ENCODE results near the gene CNP. TPM values are rescaled to one million over a fixed set of nuclear protein-coding genes. Genes with fewer than 3 reads are reported as not detected.

Gene CNP
- total and polyA plus RNA-seq, 2 donors (not counting 1 experiment from before 2014, with no cell fraction given): 19.0 to 45.2 TPM

DNA sequence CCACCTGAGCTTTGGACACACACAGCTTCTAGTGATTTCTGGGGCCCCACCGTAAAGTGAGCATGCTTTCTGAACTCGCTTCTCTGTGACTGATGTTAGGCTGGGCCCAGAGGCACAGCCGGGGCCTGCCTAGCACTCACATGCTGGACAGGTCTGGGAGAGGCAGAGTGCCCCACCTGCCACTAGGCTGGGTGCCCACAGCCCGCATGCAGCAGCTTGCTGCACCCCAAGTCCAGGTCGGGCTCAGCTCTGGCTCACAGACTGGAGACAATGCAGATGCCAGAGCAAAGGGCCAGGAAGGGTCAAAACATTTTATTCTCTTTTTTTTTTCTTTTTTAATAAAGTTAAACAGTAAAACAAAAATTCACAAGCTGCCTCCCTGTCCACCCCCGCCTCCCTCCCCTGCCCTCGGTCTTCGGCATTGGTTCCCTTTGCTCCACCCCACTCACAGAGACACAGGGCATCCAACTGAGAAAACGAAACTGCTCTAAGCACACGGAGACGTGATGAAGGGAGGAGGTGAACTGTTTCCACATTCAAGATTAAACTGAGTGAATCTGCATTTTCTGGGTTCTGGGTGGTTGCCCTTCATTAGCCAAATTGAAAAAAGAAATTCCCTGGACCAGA, 9.7 kb downstream of the CNP start:
- WGBS (ENCODE audit: insufficient coverage): 90% methylated on average over 8 of the region's 11 CpGs
- Histone ChIP-seq H3K27ac (ENCODE audit: low read length in 2 of 2) (peak overlapping the region in 1 of 2 donors; percentile 5), H2AFZ (ENCODE audit: insufficient read depth, low read depth, low read length, poor library complexity, severe bottlenecking) (no peak overlapping the region), H3K79me2 (ENCODE audit: control insufficient read depth, insufficient read depth, low read length) (peaks cover 8% of the 10 kb centered on the region), H3K4me1 (ENCODE audit: control insufficient read depth in 2 of 2, insufficient read depth in 2 of 2, low read length in 2 of 2) (peaks cover 9 to 33% of the 10 kb centered on the region in 2 donors), H3K9me3 (ENCODE audit: control extremely low read depth in 1 of 3, control insufficient read depth in 2 of 3, insufficient read depth in 1 of 3, low read length in 2 of 3) (peaks cover 0 to 3% (median 0%) of the 10 kb centered on the region in 3 donors), H3K27me3 (replicated peaks in 1 of 4; ENCODE audit: control extremely low read depth in 1 of 4, control insufficient read depth in 3 of 4, insufficient read depth in 4 of 4, low read length in 3 of 4) (no peaks in the 10 kb centered on the region), H3K36me3 (replicated peaks in 1 of 2; ENCODE audit: control extremely low read depth in 1 of 2, control insufficient read depth in 1 of 2, extremely low read depth in 1 of 2, insufficient read depth in 2 of 2, low read length in 1 of 2) (peaks cover 1 to 77% of the 10 kb centered on the region in 2 experiments), H3K4me2 (replicated peaks; ENCODE audit: low read depth, low read length, poor library complexity, severe bottlenecking) (no peak overlapping the region), H3K9ac (ENCODE audit: low read length) (no peak overlapping the region), H3K4me3 (ENCODE audit: control extremely low read depth in 1 of 5, extremely low read depth in 1 of 5, insufficient read depth in 1 of 5, low read depth in 2 of 5, low read length in 4 of 5) (no peak overlapping the region), H4K20me1 (ENCODE audit: control insufficient read depth, insufficient read depth, low read length, poor library complexity, severe bottlenecking) (peaks cover 27% of the 10 kb centered on the region)
- ChIA-PET POLR2A (interaction anchor here (1.2 kb wide), 1 partner anchor 10 kb away, joined by 3 read pairs; the partner anchor contains the start of gene CNP), CTCF (interaction anchor here (0.6 to 2.8 kb wide), 4 partner anchors 13 to 92 kb away, joined by 3 to 11 read pairs (median 6); partner anchors contain the start of gene DNAJC7)
- TF ChIP-seq EZH2 (IDR thresholded peaks at IDR 0.05; ENCODE audit: borderline replicate concordance, insufficient read depth, low read depth, low read length, poor library complexity, severe bottlenecking) (no peak), CTCF (IDR thresholded peaks at IDR 0.05) (no peak)
- H3K9me3 Mint-ChIP-seq (ENCODE audit: insufficient read depth): no peaks in the 10 kb centered on the region
- peak overlapping the region; percentile 59 for H3K27ac Mint-ChIP-seq
- no peaks in the 10 kb centered on the region for H3K27me3 Mint-ChIP-seq
- peaks cover 26% of the 10 kb centered on the region for H3K4me1 Mint-ChIP-seq
- peak overlapping the region; percentile 20 for H3K4me3 Mint-ChIP-seq
- no peak for ATAC-seq (ENCODE audit: low read depth)
- intact Hi-C loops (cut with micrococcal nuclease): no loop called here
- DNase-seq: no peak

GRCh38 chr17:41977991-41978390, 11.4 kb downstream of the CNP start:
- peaks cover 17% of the 10 kb centered on the region for H4K20me1 ChIP-seq (ENCODE audit: control insufficient read depth, insufficient read depth, low read length, poor library complexity, severe bottlenecking)
- peaks cover 18% of the 10 kb centered on the region for H3K4me1 Mint-ChIP-seq
- DNase-seq: no peak
- no peaks in the 10 kb centered on the region for H3K27me3 ChIP-seq (replicated peaks in 1 of 4; ENCODE audit: control extremely low read depth in 1 of 4, control insufficient read depth in 3 of 4, insufficient read depth in 4 of 4, low read length in 3 of 4)
- no peak for TF ChIP-seq CTCF (IDR thresholded peaks at IDR 0.05)
- TF ChIP-seq EZH2 (IDR thresholded peaks at IDR 0.05; ENCODE audit: borderline replicate concordance, insufficient read depth, low read depth, low read length, poor library complexity, severe bottlenecking): no peak
- ChIA-PET CTCF (interaction anchor here (0.6 to 1.1 kb wide), 2 partner anchors 19 to 140 kb away, joined by 3 read pairs; no protein-coding TSS in a partner anchor), POLR2A (no interaction called here)
- no peak for ATAC-seq (ENCODE audit: low read depth)
- H3K9me3 Mint-ChIP-seq (ENCODE audit: insufficient read depth): no peaks in the 10 kb centered on the region
- H3K79me2 ChIP-seq (ENCODE audit: control insufficient read depth, insufficient read depth, low read length): peaks cover 8% of the 10 kb centered on the region
- no peak overlapping the region for H3K9ac ChIP-seq (ENCODE audit: low read length)
- intact Hi-C loops (cut with micrococcal nuclease): no loop called here
- H3K27ac Mint-ChIP-seq: peak overlapping the region; percentile 59
- H3K27ac ChIP-seq (ENCODE audit: low read length in 2 of 2): no peak overlapping the region
- no peak overlapping the region for H3K4me3 Mint-ChIP-seq
- peaks cover 1 to 26% of the 10 kb centered on the region in 2 donors for H3K4me1 ChIP-seq (ENCODE audit: control insufficient read depth in 2 of 2, insufficient read depth in 2 of 2, low read length in 2 of 2)
- WGBS (ENCODE audit: insufficient coverage): 94% methylated on average over 4 of the region's 4 CpGs
- H2AFZ ChIP-seq (ENCODE audit: insufficient read depth, low read depth, low read length, poor library complexity, severe bottlenecking): no peak overlapping the region
- H3K27me3 Mint-ChIP-seq: no peaks in the 10 kb centered on the region
- H3K4me3 ChIP-seq (ENCODE audit: control extremely low read depth in 1 of 5, extremely low read depth in 1 of 5, insufficient read depth in 1 of 5, low read depth in 2 of 5, low read length in 4 of 5): no peak overlapping the region
- H3K9me3 ChIP-seq (ENCODE audit: control extremely low read depth in 1 of 3, control insufficient read depth in 2 of 3, insufficient read depth in 1 of 3, low read length in 2 of 3): peaks cover 0 to 1% (median 0%) of the 10 kb centered on the region in 3 donors
- peaks cover 1 to 78% of the 10 kb centered on the region in 2 experiments for H3K36me3 ChIP-seq (replicated peaks in 1 of 2; ENCODE audit: control extremely low read depth in 1 of 2, control insufficient read depth in 1 of 2, extremely low read depth in 1 of 2, insufficient read depth in 2 of 2, low read length in 1 of 2)
- no peak overlapping the region for H3K4me2 ChIP-seq (replicated peaks; ENCODE audit: low read depth, low read length, poor library complexity, severe bottlenecking)
